Measurements from ENCODE around the gene MTCL1.

Gene MTCL1

DNA sequence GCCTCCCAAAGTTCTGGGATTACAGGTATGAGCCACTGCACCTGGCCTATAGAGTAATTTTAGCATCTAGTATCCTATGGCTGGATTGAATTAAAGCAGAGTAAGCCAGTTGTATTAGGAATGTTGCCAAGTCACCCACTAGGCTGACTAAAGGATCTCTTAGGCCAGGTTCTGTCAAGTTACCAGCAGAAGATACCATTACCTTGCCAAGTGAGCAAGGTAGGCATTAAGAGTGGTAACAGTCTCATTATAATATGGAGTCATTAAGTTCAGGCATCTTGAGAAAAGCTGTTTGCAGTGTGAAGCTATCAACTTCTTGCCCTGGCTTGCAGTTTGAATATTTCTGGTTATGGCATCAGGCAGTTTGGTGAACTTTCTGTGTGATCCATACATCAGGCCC lies 37.0 kb upstream of the MTCL1 start:
- TF ChIP-seq, protein P1, sequence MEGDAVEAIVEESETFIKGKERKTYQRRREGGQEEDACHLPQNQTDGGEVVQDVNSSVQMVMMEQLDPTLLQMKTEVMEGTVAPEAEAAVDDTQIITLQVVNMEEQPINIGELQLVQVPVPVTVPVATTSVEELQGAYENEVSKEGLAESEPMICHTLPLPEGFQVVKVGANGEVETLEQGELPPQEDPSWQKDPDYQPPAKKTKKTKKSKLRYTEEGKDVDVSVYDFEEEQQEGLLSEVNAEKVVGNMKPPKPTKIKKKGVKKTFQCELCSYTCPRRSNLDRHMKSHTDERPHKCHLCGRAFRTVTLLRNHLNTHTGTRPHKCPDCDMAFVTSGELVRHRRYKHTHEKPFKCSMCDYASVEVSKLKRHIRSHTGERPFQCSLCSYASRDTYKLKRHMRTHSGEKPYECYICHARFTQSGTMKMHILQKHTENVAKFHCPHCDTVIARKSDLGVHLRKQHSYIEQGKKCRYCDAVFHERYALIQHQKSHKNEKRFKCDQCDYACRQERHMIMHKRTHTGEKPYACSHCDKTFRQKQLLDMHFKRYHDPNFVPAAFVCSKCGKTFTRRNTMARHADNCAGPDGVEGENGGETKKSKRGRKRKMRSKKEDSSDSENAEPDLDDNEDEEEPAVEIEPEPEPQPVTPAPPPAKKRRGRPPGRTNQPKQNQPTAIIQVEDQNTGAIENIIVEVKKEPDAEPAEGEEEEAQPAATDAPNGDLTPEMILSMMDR (IDR thresholded peaks at IDR 0.05; ENCODE audit: unreplicated experiment in 3 of 3) = no peak
- Mint-ChIP-seq H3K27ac (no peak overlapping the region), H3K4me1 (no peaks in the 10 kb centered on the region), H3K9me3 (no peaks in the 10 kb centered on the region), H3K36me3 (ENCODE audit: low read depth) (no peaks in the 10 kb centered on the region), H3K4me3 (no peak overlapping the region), H3K27me3 (ENCODE audit: low read depth) (peaks cover 6% of the 10 kb centered on the region)

DNA sequence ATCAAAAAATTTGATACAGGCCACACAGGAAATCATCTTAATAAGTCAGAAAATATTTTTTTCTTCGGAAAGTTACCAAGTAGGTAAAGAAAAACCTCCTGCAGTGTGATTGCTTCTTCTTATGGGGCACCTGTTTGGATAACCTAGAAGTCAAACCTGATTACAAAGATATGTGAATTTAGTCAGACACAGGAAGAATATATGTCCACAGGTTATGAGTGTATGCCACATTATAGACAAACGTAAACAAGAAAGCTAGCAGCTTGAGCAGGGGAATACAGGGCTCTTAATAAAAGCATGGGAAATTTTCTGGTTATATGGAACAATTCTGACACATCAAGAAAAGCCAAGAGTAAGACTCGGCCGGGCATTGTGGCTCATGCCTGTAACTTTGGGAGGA lies 35.8 kb upstream of the MTCL1 start:
- H3K4me3 Mint-ChIP-seq = no peak overlapping the region
- no peaks in the 10 kb centered on the region for H3K36me3 Mint-ChIP-seq (ENCODE audit: low read depth)
- no peaks in the 10 kb centered on the region for H3K4me1 Mint-ChIP-seq
- TF ChIP-seq, protein P1 (IDR thresholded peaks at IDR 0.05; ENCODE audit: unreplicated experiment in 3 of 3) = no peak
- H3K27me3 Mint-ChIP-seq (ENCODE audit: low read depth) = no peaks in the 10 kb centered on the region
- no peak overlapping the region for H3K27ac Mint-ChIP-seq
- H3K9me3 Mint-ChIP-seq = no peaks in the 10 kb centered on the region

DNA sequence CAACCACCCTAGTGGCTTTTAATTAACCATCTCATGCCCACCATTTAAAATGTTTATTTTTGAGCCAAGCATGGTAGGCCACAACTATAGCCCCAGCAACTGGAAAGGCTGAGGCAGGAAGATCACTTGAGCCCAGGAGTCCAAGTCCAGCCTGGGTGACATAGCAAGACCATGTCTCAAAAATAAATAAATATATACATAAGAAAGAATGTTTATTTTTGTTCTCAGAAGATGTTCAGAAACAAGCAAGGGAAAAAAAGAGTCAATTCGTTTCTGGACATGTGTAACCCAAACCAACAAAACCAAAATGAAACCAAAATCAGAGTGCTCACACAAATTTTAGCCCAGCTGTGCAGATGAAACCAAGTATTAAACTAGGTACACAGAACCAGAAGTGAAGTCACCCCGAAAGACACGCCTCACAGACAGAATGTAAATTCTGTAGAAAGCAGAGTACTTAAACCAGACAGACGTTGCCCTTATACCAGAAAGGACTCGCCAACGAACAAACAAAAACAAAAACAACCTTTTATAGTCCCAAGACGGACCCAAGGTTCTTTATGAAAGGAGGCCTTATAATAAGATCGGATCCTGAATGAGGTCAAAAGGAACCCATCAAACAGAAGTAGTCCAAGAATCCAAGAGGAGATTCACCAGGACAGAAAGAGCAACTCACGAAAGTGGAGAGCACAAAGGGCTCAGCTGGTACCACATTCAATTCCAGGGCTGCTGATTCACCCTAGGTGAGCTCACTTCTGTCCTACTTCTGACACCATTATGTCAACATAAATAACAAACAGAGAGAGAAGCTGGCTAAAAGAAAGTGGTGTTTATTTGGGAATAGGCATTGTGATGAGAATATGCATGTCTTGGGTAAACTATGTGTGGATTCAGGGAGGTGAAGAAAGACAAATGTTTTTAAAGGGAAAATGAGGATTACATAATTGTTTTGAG lies 31.8 kb upstream of the MTCL1 start:
- no peak overlapping the region for H3K4me3 Mint-ChIP-seq
- no peaks in the 10 kb centered on the region for H3K27me3 Mint-ChIP-seq (ENCODE audit: low read depth)
- H3K9me3 Mint-ChIP-seq = no peaks in the 10 kb centered on the region
- H3K27ac Mint-ChIP-seq = no peak overlapping the region
- H3K4me1 Mint-ChIP-seq = no peaks in the 10 kb centered on the region
- H3K36me3 Mint-ChIP-seq (ENCODE audit: low read depth) = no peaks in the 10 kb centered on the region
- TF ChIP-seq, protein P1 (IDR thresholded peaks at IDR 0.05; ENCODE audit: unreplicated experiment in 3 of 3) = no peak

DNA sequence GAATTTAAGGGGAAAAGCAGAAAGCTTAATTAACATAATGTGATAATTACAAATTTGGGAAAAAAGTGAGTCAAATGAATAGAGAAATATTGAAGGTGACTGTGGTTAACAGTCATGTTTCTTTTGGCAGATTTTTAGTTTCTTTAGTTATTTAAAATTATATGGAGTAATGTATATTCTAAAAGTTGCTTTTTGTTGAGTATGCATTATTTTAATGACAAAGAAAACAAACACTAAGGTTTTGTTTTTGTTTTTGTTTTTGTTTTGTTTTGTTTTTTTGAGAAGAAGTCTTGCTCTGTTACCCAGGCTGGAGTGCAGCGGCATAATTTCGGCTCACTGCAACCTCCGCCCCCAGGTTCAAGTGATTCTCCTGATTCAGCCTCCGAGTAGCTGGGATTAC lies 30.3 kb upstream of the MTCL1 start:
- no peaks in the 10 kb centered on the region for H3K36me3 Mint-ChIP-seq (ENCODE audit: low read depth)
- no peaks in the 10 kb centered on the region for H3K27me3 Mint-ChIP-seq (ENCODE audit: low read depth)
- H3K4me1 Mint-ChIP-seq = no peaks in the 10 kb centered on the region
- H3K9me3 Mint-ChIP-seq = no peaks in the 10 kb centered on the region
- H3K4me3 Mint-ChIP-seq = no peak overlapping the region
- no peak overlapping the region for H3K27ac Mint-ChIP-seq
- TF ChIP-seq, protein P1 (IDR thresholded peaks at IDR 0.05; ENCODE audit: unreplicated experiment in 3 of 3) = no peak

DNA sequence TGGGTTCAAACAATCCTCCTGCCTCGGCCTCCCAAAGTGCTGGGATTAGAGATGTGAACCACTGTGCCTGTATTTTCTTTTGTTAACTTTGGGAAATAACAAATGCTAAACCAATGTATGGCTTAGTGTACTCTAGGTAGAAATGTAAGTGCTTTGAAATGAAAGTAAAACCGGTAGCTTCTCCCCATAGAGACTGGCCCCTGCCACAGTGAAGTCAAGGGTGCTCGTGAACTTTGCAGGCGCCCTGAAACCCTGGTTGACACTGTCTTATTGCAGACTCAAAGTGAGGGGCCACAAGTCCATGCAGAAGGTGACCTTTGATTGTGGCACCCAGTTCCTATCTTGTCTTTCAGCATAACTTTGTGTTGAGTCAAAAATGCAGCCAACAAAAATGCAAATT lies 24.2 kb upstream of the MTCL1 start:
- no peak overlapping the region for H3K27ac Mint-ChIP-seq
- no peak overlapping the region for H3K4me3 Mint-ChIP-seq
- TF ChIP-seq, protein P1 (IDR thresholded peaks at IDR 0.05; ENCODE audit: unreplicated experiment in 3 of 3) = no peak
- peaks cover 12% of the 10 kb centered on the region for H3K27me3 Mint-ChIP-seq (ENCODE audit: low read depth)
- no peaks in the 10 kb centered on the region for H3K36me3 Mint-ChIP-seq (ENCODE audit: low read depth)
- H3K4me1 Mint-ChIP-seq = peaks cover 7% of the 10 kb centered on the region
- no peaks in the 10 kb centered on the region for H3K9me3 Mint-ChIP-seq

DNA sequence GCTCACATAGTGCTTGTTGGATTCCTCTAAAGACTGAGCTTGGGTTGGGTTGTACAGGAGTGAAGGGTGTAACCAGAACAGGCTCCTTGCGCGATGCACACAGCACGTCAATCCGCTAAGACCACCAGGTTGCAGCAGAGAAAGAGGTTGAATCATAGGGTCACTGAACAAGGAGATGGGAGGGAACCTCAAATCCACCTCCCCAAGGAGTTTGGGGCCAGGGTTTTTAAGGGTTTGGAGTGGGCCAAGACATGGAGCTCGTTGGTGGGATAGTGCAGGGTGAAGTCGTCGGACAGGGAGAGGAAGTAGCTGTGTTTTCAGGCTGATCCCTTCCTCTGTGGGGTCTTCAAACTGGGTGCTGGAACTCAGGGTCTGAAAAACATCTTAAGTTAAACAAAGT lies 20.8 kb upstream of the MTCL1 start:
- Mint-ChIP-seq H3K27ac (no peak overlapping the region), H3K4me1 (peaks cover 7% of the 10 kb centered on the region), H3K36me3 (ENCODE audit: low read depth) (no peaks in the 10 kb centered on the region), H3K4me3 (no peak overlapping the region), H3K27me3 (ENCODE audit: low read depth) (peaks cover 12% of the 10 kb centered on the region), H3K9me3 (no peaks in the 10 kb centered on the region)
- TF ChIP-seq, protein P1 (IDR thresholded peaks at IDR 0.05; ENCODE audit: unreplicated experiment in 3 of 3) = no peak
